Upper lobe of left lung (tissue), 4 donors: Measurements from ENCODE around the gene SORCS1.

Experiments
- CTCF ChIP-seq, 6 experiments: fragments of 450-650 bp in 4 of 6; fragments of 200-600 bp in 2 of 6; sonication (generic) in 2 of 6; IDR thresholded peaks; one replicate each; pipeline ENCODE4 v1.5.1; 2016 to 2019; ENCODE audit warnings: antibody characterized with exemption in 6 of 6
- EP300 ChIP-seq, 4 donors: sonication (generic); formaldehyde crosslinking; IDR thresholded peaks; one replicate each; pipeline ENCODE4 v1.5.1; 2017; ENCODE audit warnings: antibody characterized with exemption in 4 of 4, control low read depth in 2 of 4

- TF ChIP-seq CTCF (IDR thresholded peaks at IDR 0.05) (no peak), EP300 (IDR thresholded peaks at IDR 0.05) (no peak)
Measured at GRCh38 chr10:106997721-106998120, 166.8 kb downstream of the SORCS1 start.
